Measurements from ENCODE around the gene PLTP.

Gene PLTP

GRCh38 chr20:45944151-45944964, 32.4 kb upstream of the PLTP start:
- in situ Hi-C loops (cut with MboI; ENCODE audit: low sequenced_read_pairs, unreplicated experiment): no loop called here
- TF ChIP-seq CTCF (IDR thresholded peaks at IDR 0.05; ENCODE audit: borderline replicate concordance, control extremely low read depth, extremely low read depth, insufficient read depth, missing control alignments): no peak
- no peak for DNase-seq (ENCODE audit: low spot score)

GRCh38 chr20:45943613-45944012, 31.7 kb upstream of the PLTP start:
- in situ Hi-C loops (cut with MboI; ENCODE audit: low sequenced_read_pairs, unreplicated experiment): no loop called here
- no peak for TF ChIP-seq CTCF (IDR thresholded peaks at IDR 0.05; ENCODE audit: borderline replicate concordance, control extremely low read depth, extremely low read depth, insufficient read depth, missing control alignments)
- no peak for DNase-seq (ENCODE audit: low spot score)

- no peak for DNase-seq (ENCODE audit: low spot score)
- in situ Hi-C loops (cut with MboI; ENCODE audit: low sequenced_read_pairs, unreplicated experiment): no loop called here
- no peak for TF ChIP-seq CTCF (IDR thresholded peaks at IDR 0.05; ENCODE audit: borderline replicate concordance, control extremely low read depth, extremely low read depth, insufficient read depth, missing control alignments)
These were observed 28.5 kb upstream of the PLTP start for GRCh38 chr20:45940469-45940868.

GRCh38 chr20:45940053-45940452, 28.1 kb upstream of the PLTP start:
- no peak for TF ChIP-seq CTCF (IDR thresholded peaks at IDR 0.05; ENCODE audit: borderline replicate concordance, control extremely low read depth, extremely low read depth, insufficient read depth, missing control alignments)
- DNase-seq (ENCODE audit: low spot score): no peak
- in situ Hi-C loops (cut with MboI; ENCODE audit: low sequenced_read_pairs, unreplicated experiment): no loop called here

GRCh38 chr20:45938727-45939438, 26.9 kb upstream of the PLTP start:
- no peak for TF ChIP-seq CTCF (IDR thresholded peaks at IDR 0.05; ENCODE audit: borderline replicate concordance, control extremely low read depth, extremely low read depth, insufficient read depth, missing control alignments)
- no peak for DNase-seq (ENCODE audit: low spot score)
- in situ Hi-C loops (cut with MboI; ENCODE audit: low sequenced_read_pairs, unreplicated experiment): no loop called here

GRCh38 chr20:45937765-45938164, 25.8 kb upstream of the PLTP start:
- TF ChIP-seq CTCF (IDR thresholded peaks at IDR 0.05; ENCODE audit: borderline replicate concordance, control extremely low read depth, extremely low read depth, insufficient read depth, missing control alignments): no peak
- in situ Hi-C loops (cut with MboI; ENCODE audit: low sequenced_read_pairs, unreplicated experiment): no loop called here

More at GRCh38 chr20:45937765-45938164, 25.8 kb upstream of the PLTP start:
- no peak for DNase-seq (ENCODE audit: low spot score)
